HG02571 (cell line): ENCODE measurements around the gene OS9.
A peak's percentile ranks its signal among the peaks of the same experiment; 100 is the strongest.

Experiments used
- ATAC-seq: cut with Tn5 transposase; IDR thresholded peaks from one replicate; pipeline ENCODE4 v1.9.1; 2021; ENCODE audit warnings: mild to moderate bottlenecking, moderate library complexity; ENCODE audit not compliant: unreplicated experiment

The OS9 gene

GRCh38 chr12:57765003-57765697, 71.2 kb downstream of the OS9 start:
- peak; percentile 57 for ATAC-seq

DNA sequence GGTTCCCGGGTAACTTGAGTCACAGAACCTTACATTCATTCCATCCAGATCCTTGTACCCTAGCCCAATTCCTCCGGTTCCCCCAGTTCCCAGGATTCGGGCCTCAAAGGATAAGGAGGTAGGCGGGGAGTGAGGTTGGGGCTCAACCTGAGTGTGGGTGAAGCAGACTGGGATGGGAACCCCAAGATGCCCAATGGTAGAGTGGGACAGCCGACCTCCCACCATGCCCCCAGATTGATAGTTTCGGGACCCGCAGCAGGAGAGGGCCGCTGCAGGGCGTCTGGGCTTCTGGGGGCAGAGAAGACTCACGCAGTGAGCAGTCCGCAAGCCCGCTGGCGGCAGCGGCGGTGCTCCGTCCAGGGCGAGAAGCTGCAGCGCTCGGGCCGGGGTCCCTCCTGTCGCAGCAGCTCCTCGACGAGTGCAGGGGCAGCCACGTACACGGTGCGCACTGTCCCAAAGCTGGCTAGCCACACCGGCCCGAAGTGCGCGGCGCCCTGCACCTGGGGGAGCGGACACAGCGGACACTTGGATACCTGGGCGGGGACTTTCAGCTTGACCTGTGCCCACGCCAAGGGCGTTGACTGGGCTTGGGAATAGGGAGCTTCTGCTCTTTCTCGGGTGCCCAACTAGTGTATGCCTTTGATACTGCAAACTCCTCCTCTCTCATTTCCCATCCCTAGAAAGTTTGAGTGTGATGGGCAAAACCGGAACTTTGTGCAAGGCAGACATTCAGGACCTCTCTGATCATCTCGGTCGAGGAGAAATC, 71.9 kb downstream of the OS9 start:
- ATAC-seq: no peak

- no peak for ATAC-seq
Measured at GRCh38 chr12:57766464-57767304, 72.8 kb downstream of the OS9 start, which contains the start of gene CYP27B1. CYP27B1 (minus strand) TSS chr12:57767078; CDS start chr12:57767041, 37 bp downstream.

DNA sequence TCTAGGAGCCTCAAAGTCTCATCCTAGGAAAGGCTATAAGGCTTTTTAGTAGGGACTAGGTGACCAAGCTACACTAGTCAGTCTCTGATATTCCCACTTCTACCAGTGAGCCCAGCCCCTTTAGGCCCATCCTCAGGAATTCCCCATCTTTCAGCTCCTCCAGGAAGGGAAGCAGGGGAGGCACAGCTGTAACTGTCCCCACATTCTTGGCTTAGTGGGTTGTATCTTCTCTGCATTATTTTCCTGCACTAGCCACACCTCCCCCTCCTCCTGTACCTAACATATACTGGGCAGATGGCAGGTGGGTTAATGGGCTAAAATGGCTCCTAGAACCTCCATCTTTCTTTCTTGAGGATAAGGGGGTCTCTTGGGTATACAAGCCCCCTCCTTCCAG, 73.4 kb downstream of the OS9 start:
- ATAC-seq: no peak

- no peak for ATAC-seq
Measured at GRCh38 chr12:57767876-57768275, 73.9 kb downstream of the OS9 start.

- ATAC-seq: no peak
Measured at GRCh38 chr12:57769594-57769993, 75.7 kb downstream of the OS9 start.

DNA sequence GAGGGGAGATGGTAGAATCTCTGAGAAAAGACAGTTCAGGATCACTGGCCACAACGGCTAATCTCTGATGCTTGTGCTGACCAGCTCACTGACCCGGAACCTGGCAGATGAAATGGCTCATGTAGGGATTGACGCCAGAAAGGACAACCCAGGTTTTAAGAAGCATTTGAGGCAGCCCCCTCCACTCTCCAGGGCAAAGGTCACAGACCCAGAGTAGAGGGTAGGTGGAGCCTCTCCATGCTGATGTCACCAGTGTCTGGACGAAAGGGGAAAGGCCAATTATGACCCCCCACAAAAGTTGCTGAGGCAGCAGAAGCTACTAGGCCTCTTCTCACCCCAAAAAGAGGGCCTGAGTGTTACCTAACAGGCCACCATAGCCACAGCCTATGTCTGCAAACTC, 76.8 kb downstream of the OS9 start:
- no peak for ATAC-seq
